Measurements from ENCODE around the gene PRMT1.

The PRMT1 gene

GRCh38 chr19:49651820-49652550 is 25.1 kb upstream of the PRMT1 start:
- no peak for FAIRE-seq

- FAIRE-seq = no peak
These were observed 24.3 kb upstream of the PRMT1 start for GRCh38 chr19:49652551-49653465.

- FAIRE-seq = no peak
These were observed 23.6 kb upstream of the PRMT1 start for GRCh38 chr19:49653466-49653806.

DNA sequence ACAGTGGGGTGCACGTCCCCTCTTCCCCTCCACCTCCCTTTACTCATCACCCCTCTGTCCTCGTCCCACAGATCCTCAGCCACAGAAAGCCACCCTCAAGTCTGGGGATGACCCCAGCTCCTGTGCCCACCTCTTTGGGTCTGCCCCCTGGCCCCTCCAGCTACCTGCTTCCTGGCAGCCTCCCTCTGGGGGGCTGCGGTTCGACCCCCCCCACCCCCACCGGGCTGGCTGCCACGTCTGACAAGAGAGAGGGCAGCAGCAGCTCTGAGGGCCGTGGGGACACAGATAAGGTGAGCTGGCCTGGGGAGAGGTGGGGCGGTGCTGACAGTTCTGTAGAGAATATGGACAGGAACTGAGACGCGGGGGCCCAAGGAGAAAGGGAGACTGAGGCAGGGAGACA is 22.5 kb upstream of the PRMT1 start:
- FAIRE-seq = no peak

DNA sequence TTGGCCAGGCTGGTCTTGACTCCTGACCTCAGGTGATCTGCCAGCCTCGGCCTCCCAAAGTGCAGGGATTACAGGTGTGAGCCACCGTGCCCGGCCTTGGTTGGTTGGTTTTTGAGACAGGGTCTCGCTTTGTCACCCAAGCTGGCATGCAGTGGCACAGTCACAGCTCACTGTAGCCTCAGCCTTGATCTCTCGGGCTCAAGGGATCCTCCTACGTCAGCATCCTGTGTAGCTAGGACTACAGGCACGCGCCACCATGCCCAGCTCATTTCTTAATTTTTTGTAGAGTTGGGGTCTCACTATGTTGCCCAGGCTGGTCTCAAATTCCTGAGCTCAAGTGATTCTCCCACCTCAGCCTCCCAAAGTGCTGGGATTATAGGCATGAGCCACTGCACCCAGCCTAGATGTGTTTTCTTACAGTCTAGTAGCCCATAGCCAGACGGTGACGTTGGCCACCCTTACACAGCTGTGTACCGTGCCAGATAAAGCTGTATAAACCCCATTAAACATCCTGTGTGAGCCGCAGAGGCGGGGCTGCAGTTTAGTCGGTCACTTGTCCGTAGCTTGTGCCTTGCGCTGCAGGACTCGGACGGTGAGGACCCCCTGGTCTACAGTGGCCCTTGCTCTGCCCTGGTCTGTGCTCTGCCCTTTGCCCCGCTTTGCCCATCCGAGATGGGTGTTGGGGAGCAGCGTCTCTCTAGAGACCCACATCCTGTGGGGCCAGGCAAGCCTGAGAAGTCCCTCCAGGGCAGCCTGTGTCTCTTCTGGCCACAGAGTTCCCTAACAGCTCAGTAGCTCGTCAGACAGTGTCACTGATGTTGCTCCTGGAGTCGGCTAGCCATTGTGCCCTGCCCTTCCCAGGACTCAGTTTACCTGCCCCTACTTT is 21.3 kb upstream of the PRMT1 start:
- FAIRE-seq = no peak

DNA sequence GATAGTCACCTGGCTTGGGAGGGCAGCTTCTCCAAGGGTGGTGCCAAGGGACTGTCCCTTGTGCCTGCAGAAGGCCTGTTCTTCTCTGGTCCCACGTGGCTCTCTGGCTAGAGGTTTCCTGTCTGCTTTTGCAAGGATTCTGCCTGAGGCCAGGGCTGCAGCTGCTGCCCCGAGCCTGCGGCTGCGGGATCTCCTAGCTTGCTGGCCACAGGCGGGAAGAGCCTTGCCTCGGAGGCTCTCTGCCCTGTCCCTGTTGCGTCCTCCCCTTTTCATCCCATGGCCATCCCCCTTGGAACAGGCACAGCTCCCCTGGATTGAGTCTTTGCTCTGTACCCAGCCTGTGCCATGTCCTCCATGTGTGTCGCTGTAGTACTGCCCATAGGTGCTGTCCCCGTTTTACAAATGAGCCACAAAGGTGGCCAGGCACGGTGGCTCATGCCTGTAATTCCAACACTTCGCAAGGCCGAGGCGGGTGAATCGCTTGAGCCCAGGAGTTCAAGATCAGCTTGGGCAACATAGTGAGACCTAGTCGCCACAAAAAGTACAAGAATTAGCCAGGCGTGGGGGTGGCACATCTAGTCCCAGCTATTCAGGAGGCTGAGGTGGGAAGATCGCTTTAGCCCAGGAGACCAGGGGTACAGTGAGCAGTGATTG is 20.5 kb upstream of the PRMT1 start:
- no peak for FAIRE-seq

DNA sequence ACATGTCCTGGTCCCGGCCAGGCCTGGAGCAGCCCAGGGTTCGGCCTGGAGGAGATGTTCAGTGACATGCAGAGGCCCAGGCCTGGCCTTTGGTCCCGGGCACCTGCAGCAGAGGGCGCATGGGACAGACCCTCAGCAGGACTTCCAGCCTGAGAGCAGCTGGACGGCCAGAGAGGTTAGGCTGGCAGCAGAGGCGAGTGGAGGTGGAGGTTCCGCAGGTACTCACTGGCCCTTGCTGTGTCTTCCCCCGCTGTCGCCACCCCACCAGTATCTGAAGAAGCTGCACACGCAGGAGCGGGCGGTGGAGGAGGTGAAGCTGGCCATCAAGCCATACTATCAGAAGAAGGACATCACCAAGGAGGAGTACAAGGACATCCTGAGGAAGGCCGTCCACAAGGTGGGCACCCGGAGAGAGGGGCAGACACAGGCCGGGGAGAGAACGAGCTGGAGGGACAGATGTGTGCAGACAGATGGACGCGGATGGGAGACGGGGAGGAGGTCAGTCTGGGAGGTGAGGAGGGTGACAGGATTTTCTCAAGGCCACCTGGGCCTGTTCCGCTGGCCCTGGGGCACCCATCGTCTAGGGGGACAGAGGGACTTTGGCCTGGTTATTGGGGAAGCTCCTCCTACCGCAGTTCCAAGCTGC is 19.5 kb upstream of the PRMT1 start:
- no peak for FAIRE-seq

DNA sequence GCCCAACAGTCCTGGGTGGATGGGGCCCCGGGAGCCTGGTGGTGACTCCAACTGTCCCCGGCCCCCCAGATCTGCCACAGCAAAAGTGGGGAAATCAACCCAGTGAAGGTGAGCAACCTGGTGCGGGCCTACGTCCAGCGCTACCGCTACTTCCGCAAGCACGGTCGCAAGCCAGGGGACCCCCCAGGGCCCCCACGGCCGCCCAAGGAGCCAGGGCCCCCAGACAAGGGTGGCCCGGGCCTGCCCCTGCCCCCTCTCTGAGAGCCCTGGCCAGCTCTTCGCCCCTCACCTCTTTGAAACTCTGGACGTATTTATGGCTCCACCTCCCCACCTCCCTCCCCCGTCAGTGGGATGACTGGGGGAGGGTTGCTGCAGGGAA is 18.9 kb upstream of the PRMT1 start:
- FAIRE-seq = no peak

- FAIRE-seq = no peak
These were observed 18.3 kb upstream of the PRMT1 start for GRCh38 chr19:49658566-49659442.

- no peak for FAIRE-seq
These were observed 16.6 kb upstream of the PRMT1 start for GRCh38 chr19:49660338-49660961.

DNA sequence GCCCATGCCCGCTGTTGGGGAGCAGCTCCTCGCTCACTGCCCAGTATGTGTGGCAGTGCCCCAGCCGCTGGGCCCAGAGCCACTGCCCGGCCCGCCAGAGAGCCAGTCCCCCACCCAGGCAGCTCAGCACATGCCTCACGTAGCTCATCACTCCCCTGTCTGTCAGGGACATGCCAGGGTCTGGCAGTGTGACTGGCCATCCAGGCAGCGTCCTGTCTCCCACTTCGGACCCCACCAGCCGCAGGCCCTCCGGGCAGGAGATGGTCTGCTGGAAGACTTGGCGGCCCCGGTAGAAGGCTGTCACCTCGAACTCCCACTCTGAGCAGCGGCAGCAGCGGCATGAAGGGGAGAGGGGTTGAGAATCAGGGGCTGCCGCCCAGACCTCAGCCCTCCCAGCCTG is 15.1 kb upstream of the PRMT1 start:
- FAIRE-seq = no peak

DNA sequence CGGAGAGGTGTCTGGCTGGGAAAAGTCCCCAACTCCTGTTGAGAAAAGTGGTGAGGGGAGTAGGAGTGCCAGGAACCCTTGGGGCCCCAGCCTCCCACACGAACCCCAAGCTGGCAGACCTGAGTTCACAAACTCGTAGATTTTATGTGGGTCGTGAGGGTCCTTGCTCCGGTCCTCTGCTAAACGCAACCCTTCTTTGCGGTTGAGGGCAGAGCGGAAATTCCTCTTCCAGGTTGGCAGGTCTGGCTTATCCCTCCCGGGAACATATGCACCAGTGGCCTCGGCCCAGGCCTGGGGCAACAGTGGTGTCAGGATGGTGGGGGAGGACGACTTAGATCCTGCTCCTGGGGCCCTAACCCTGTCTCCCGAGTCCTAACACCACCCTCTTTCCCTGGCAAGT is 13.8 kb upstream of the PRMT1 start:
- no peak for FAIRE-seq

DNA sequence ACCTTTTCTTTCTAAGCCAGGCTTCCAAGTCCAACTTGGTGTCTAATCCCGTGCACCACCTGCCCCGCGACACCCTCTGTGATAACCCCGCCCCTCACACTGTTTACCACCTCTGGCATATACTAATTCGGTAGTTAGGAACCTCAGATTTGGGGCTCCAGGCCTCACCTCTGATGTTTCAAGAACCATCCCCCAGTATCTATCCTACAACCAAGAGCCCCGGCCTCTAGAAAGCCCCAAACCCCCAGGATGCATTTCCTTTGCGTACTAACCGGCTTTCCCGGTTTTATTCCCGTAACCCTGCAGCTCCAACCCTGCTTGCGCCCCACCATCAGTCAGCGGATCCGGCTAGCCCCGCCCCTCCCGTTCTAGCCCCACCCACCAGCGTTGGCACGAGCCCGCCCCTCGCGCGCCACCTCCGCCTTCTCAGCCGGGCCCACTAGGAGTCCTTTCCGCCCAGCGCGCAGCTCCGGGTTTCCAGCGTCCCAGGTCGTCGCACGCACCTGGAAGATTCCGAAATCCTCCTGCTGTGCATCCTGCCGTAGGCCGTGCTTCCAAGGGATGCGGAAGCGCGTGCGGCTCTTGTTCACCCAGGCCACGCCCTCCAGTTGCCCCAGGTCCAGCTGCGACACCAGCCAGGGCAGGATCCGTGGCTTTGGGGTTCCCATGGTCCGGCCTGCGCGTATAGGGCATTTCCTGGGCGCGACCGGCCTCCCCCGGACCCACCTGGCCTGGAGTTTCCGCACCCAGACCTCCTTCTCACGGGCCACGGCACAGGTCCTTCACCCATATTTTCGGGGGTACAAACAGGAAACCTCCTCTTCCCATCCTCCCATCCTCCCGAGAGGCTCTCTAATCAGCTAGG is 12.7 kb upstream of the PRMT1 start:
- no peak for FAIRE-seq

- FAIRE-seq = no peak
These were observed 12.1 kb upstream of the PRMT1 start for GRCh38 chr19:49665036-49665350.

DNA sequence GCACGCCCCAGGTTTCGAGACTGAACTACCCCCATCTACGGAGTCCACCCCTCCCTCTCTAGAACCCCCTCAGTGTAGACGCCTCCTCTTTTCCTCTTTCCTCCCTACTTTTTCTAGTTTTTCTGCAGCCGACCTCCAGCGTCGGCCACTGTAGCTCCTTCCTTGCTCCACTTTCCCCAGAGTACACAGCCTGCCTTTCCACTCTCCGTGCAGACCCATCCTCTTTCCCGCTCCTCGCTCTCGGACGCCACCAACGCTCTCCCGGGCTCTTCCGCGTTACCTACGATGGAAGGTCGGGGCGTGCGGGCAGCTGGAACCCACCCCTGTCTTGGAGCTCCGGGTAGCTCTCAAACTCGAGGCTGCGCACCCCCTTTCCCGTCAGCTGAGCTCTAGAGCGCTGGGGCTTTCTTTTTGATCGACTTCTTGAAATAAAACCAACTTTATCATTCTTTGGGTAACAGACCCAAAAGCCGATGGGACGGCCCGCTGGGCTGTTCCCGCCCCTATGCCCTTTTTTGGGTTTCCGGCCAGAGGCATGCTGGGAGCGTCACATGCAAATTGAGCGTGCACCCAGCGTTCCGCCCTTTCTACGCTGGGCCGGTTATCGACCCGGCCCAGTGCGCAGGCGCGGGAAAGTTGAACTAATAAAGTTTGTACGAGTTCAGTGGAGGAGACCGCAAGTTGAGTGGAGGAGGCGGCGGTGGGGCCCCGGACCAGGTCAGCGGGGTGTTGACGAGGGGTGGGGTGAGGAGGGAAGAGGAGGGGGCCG is 11.5 kb upstream of the PRMT1 start, which contains the start of the genes BCL2L12 and IRF3:
BCL2L12 (plus strand) TSS at position 583 of the 769 bp plus-strand sequence. CDS start 760 bp downstream, outside the sequence.
IRF3 (minus strand) TSS at position 507 of the 769 bp plus-strand sequence. CDS start 1,019 bp downstream, outside the sequence.
- FAIRE-seq = peak; percentile 94

GRCh38 chr19:49666120-49666444 is 11.0 kb upstream of the PRMT1 start:
- no peak for FAIRE-seq

- FAIRE-seq = no peak
These were observed 9.6 kb upstream of the PRMT1 start for GRCh38 chr19:49667473-49667872.

- no peak for FAIRE-seq
These were observed 7.6 kb upstream of the PRMT1 start for GRCh38 chr19:49669516-49669915.
